Natural killer cell (primary cell): ENCODE results near the gene TGFB1. TPM values are rescaled to one million over a fixed set of nuclear protein-coding genes. Genes with fewer than 3 reads are reported as not detected.

ENCODE experiments used
- ATAC-seq, 3 donors: fragments of 150-1000 bp in 2 of 3; fragments of 200-7000 bp in 1 of 3; cut with Tn5 transposase; 1 replicate in 1 of 3; 2 replicates in 2 of 3; pipeline ENCODE4 v1.10.0; 2021; ENCODE audit warnings: mild to moderate bottlenecking in 2 of 3, moderate library complexity in 2 of 3
- DNase-seq, 2 donors: peaks; one replicate each; pipeline versions ENCODE4 v3.0.0 to v3.0.0-alpha.2; 2013 to 2021; ENCODE audit warnings: mixed read lengths in 1 of 2
- H3K27ac ChIP-seq: one replicate; pipeline ENCODE4 v1.5.1; 2013; ENCODE audit warnings: mild to moderate bottlenecking, low read length
- H3K27me3 ChIP-seq: one replicate; pipeline ENCODE4 v1.6.1; 2013; ENCODE audit warnings: low read length; ENCODE audit not compliant: control insufficient read depth, insufficient read depth
- H3K36me3 ChIP-seq: one replicate; pipeline ENCODE4 v1.6.1; 2013; ENCODE audit warnings: low read length; ENCODE audit not compliant: control insufficient read depth, insufficient read depth
- H3K4me1 ChIP-seq: one replicate; pipeline ENCODE4 v1.6.1; 2013; ENCODE audit warnings: low read length; ENCODE audit not compliant: control insufficient read depth, insufficient read depth
- H3K4me3 ChIP-seq: one replicate; pipeline ENCODE4 v1.5.1; 2013; ENCODE audit warnings: low read length
- H3K9me3 ChIP-seq: one replicate; pipeline ENCODE4 v1.6.1; 2013; ENCODE audit warnings: low read length; ENCODE audit not compliant: control insufficient read depth, insufficient read depth
- H3K27ac Mint-ChIP-seq, 2 donors: one replicate each; pipeline ENCODE4 v1.8.0; 2022; ENCODE audit warnings: mild to moderate bottlenecking in 2 of 2, mixed read lengths in 2 of 2, moderate library complexity in 1 of 2
- H3K27me3 Mint-ChIP-seq, 2 donors: one replicate each; pipeline ENCODE4 v1.8.0; 2022; ENCODE audit warnings: low read depth in 2 of 2, mixed read lengths in 2 of 2
- H3K36me3 Mint-ChIP-seq: one replicate; pipeline ENCODE4 v1.8.0; 2022; ENCODE audit warnings: mixed read lengths
- H3K4me1 Mint-ChIP-seq, 2 donors: one replicate each; pipeline ENCODE4 v1.8.0; 2022; ENCODE audit warnings: mixed read lengths in 2 of 2
- H3K4me3 Mint-ChIP-seq: one replicate; pipeline ENCODE4 v1.8.0; 2022; ENCODE audit warnings: mild to moderate bottlenecking, moderate library complexity, mixed read lengths
- H3K9me3 Mint-ChIP-seq, 2 donors: one replicate each; pipeline ENCODE4 v1.8.0; 2022; ENCODE audit warnings: mixed read lengths in 2 of 2
- CTCF ChIP-seq: fragments of 200-600 bp; IDR thresholded peaks from one replicate; pipeline ENCODE4 v1.8.0; 2022; ENCODE audit warnings: antibody characterized with exemption
- WGBS: methylation state at CpG from one replicate; pipeline ENCODE4 v1.1.7; 2013; ENCODE audit warnings: missing lambda C conversion rate; ENCODE audit not compliant: insufficient coverage; 5-methylcytosine and 5-hydroxymethylcytosine counted together
- intact Hi-C: fragments of 100-400 bp; cut with micrococcal nuclease; formaldehyde crosslinking; loops from one replicate; pipeline ENCODE4 v1.14.2; 2022
- total RNA-seq, 4 donors: library from RNA; stranded (reverse); fragments of 120-200 nt in 1 of 4; gene quantifications; one replicate each; pipeline versions ENCODE4 v1.2.3 to v1.2.4, GENCODE V29; 2013 to 2022

TGFB1 gene
- total RNA-seq, 3 donors from 2014 or later (not counting 1 experiment from before 2014, with no cell fraction given), result 682 to 761 (median 729) TPM

- H3K4me1 ChIP-seq, result peaks cover 59% of the 10 kb centered on the region
- H3K4me3 ChIP-seq, result peak within 1 kb of the TSS; percentile 73
- WGBS, result under 1% methylated on average over 47 of the region's 47 CpGs
- no peaks in the 10 kb centered on the region for H3K9me3 ChIP-seq
- H3K27me3 ChIP-seq, result no peaks in the 10 kb centered on the region
- H3K4me3 Mint-ChIP-seq, result peak within 1 kb of the TSS; percentile 96
- H3K27me3 Mint-ChIP-seq, result no peaks in the 10 kb centered on the region
- intact Hi-C loops, result no loop called here
- peaks cover 8% of the 10 kb centered on the region for H3K36me3 Mint-ChIP-seq
- no peaks in the 10 kb centered on the region for H3K9me3 Mint-ChIP-seq
- DNase-seq (peak; percentile 86 to 96), ATAC-seq (peak; percentile 55 to 73 (median 69))
- peak within 1 kb of the TSS; percentile 91 to 94 for H3K27ac Mint-ChIP-seq
- H3K27ac ChIP-seq, result peak within 1 kb of the TSS; percentile 97
- H3K4me1 Mint-ChIP-seq, result peaks cover 70 to 73% of the 10 kb centered on the region in 2 donors
- H3K36me3 ChIP-seq, result peaks cover 39% of the 10 kb centered on the region
- no peak for TF ChIP-seq CTCF
These were observed 43.5 kb downstream of the TGFB1 start, which contains the start of gene CCDC97 for GRCh38 chr19:41310033-41310831. Gene CCDC97, plus strand, starts transcription at chr19:41310172. Its CDS starts 139 bp downstream, at chr19:41310311.

DNA sequence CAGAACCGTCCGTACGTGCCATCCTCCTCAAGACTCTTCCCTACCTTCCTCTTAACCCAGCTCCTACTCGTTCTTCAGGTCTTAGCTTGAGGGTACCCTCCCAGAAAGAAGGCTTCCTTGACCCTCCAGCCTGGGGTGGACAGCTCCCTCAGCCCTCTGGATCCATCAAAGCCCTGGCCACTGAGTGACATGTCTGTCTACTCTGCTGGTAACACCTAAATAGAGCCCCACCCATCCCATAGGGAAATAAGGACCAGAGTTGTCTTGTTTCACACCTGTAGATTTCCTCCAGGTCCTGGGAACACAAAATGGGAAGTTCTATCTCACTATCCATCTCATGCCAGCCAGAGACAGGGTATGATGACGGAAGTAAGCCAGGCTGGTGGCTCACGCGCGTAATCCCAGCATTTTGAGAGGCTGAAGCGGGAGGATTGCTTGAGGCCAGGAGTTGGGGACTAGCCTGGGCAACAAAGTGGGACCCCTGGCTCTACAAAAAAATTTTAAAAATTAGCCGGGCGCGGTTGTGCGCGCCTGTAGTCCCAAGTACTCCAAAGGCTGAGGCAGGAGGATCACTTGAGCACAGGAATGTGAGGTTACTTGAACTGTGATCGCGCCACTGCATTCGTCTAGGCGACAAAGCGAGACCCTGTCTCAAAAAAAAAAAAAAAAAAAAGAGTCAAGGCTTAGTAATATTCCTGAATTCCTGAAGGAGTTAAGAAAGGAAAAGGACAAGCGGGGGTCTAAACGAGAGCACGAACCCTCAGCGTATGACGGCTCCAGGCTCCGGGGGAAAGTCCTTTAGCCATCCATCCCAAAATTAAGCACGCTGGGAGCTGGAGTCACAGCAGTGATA lies 44.3 kb downstream of the TGFB1 start:
- H3K27me3 Mint-ChIP-seq, result no peaks in the 10 kb centered on the region
- peaks cover 78 to 81% of the 10 kb centered on the region in 2 donors for H3K4me1 Mint-ChIP-seq
- H3K9me3 ChIP-seq, result no peaks in the 10 kb centered on the region
- H3K9me3 Mint-ChIP-seq, result no peaks in the 10 kb centered on the region
- no peak for ATAC-seq
- peak overlapping the region; percentile 91 to 94 for H3K27ac Mint-ChIP-seq
- peaks cover 45% of the 10 kb centered on the region for H3K36me3 ChIP-seq
- peak overlapping the region; percentile 73 for H3K4me3 ChIP-seq
- intact Hi-C loops, result loop anchor here (2.0 to 10.0 kb wide), 4 partner anchors 21 to 647 kb away; partner anchors contain the start of gene TGFB1
- DNase-seq, result peak; percentile 19 to 58
- no peaks in the 10 kb centered on the region for H3K27me3 ChIP-seq
- peak overlapping the region; percentile 97 for H3K27ac ChIP-seq
- WGBS, result 11% methylated on average over 26 of the region's 26 CpGs
- H3K4me3 Mint-ChIP-seq, result peak overlapping the region; percentile 96
- peaks cover 8% of the 10 kb centered on the region for H3K36me3 Mint-ChIP-seq
- no peak for TF ChIP-seq CTCF
- peaks cover 67% of the 10 kb centered on the region for H3K4me1 ChIP-seq

DNA sequence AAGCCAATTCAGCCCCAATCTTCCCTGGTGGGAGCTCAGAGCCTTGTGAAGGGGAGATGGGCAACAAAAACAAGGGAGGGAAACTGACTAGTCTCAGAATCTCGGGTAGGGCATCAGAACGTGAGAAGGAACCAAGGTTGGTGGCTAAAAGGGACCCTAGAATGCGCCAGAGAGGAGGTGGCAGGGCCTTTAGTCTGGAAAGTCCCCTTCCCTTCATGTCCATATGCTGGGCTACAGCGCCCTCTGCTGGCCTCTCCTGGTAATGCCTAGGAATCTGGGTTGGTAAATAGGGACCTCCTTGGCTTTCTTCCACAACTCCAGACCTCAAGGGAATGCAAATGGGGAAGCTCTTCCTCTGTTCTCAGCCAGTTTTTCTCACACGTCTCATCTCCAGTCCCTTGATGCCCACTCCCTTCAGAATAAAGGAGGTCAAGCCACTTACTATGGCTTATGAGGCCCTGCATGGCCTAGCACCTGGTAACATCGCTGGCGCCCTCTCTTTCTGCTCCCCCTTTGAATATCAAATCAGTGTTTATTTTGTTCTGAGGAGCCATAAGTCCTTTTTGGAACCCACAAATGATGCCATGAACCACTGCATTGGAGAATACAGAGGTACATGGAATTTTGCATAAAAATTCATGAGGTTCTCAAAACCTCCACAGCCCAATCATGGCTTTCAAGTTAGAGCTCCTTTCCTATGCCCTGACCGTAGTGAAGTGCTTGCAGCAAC lies 45.1 kb downstream of the TGFB1 start:
- peak overlapping the region; percentile 97 for H3K27ac ChIP-seq
- no peaks in the 10 kb centered on the region for H3K9me3 ChIP-seq
- Mint-ChIP-seq H3K36me3 (peaks cover 7% of the 10 kb centered on the region), H3K4me3 (peak overlapping the region; percentile 96), H3K9me3 (no peaks in the 10 kb centered on the region), H3K4me1 (peaks cover 84% of the 10 kb centered on the region in 2 donors), H3K27ac (peak overlapping the region; percentile 91 to 94), H3K27me3 (no peaks in the 10 kb centered on the region)
- peak; percentile 96 to 97 for DNase-seq
- H3K4me3 ChIP-seq, result no peak overlapping the region
- no peaks in the 10 kb centered on the region for H3K27me3 ChIP-seq
- 8% methylated on average over 8 of the region's 8 CpGs for WGBS
- peaks cover 75% of the 10 kb centered on the region for H3K4me1 ChIP-seq
- ATAC-seq, result peak; percentile 62 to 88 (median 66)
- peak; percentile 90 for TF ChIP-seq CTCF
- intact Hi-C loops, result loop anchor here (1.0 to 10.0 kb wide), 9 partner anchors 10 to 646 kb away; partner anchors contain the start of gene TGFB1
- H3K36me3 ChIP-seq, result peaks cover 47% of the 10 kb centered on the region
